ENCODE results near the gene LYZL4.

LYZL4 gene

GRCh38 chr3:42371776-42372175 is 38.6 kb downstream of the LYZL4 start:
- DNase-seq (ENCODE audit: low spot score), result no peak

DNA sequence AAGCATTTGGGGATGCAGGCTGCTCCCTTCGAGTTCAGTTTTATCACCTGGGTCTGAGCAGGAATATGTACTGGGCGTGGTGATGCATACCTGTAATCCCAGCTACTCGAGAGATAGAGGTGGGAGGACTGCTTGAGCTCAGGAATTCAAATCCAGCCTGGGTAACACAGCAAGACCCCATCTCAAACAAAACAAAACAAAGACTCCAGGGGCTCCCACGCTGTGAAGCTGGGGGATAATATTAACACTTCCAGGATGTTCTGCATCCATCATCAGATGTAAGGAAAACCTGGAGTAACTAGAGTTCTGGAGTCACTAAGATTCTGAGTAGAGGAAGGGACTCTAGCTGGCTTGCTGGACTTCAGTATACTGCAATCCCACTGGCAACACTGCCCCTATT is 40.6 kb downstream of the LYZL4 start:
- no peak for DNase-seq (ENCODE audit: low spot score)

GRCh38 chr3:42369304-42369703 is 41.1 kb downstream of the LYZL4 start:
- no peak for DNase-seq (ENCODE audit: low spot score)

DNA sequence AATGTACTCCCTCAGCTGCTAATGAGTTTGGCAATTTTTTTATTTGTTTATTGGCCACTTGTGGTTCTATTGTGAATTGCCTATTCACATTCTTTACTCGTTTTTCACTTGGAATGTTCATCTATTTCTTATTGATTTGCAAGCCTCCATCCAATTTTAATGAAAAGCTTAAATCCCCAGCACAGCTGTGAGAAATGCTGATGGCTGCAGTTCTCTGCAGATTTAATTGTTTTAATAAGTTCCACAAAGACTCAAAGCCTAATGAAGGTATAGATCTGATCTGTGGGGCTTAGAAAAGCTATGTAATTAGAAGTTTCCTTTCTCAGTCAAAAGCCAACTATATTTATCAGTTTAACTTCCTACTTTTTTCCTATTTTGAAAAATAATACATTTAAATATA is 41.5 kb downstream of the LYZL4 start:
- DNase-seq (ENCODE audit: low spot score), result no peak

- DNase-seq (ENCODE audit: low spot score), result no peak
These were observed 42.5 kb downstream of the LYZL4 start for GRCh38 chr3:42367903-42368302.

DNA sequence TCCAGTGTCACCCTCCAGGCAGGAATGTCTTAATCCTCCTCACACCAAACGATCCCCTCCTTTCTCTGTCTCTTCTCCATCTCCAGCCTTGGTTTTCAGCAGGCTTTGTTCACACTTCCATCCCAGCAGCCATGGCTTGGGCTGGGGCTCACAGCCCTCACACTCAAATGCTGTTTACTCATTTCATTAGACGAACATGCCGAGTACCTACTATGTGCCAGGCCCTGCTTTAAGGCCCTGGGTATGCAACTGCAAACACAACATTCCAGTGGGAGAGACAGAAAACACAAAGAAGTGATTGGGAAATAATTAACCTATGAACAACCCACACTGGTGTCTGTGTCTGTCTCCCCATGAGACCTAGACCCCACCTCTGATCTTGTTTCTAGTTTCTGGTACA is 43.9 kb downstream of the LYZL4 start:
- no peak for DNase-seq (ENCODE audit: low spot score)

- no peak for DNase-seq (ENCODE audit: low spot score)
These were observed 53.1 kb downstream of the LYZL4 start for GRCh38 chr3:42357335-42357734.

DNA sequence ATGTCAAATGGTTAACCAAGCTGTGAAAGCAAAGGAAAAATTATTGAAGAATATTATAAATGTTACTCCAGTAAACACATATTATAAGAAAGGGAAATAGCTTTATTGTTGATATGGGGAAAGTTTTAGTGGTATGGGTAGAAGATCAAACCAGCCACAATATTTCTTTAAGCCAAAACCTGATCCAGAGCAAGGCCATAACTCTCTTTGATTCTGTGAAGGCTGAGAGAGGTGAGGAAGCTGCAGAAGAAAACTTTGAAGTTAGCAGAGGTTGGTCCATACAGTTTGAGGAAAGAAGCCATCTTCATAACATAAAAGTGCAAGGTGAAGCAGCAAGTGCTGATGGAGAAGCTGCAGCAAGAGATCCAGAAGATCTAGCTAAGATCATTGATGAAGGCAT is 54.8 kb downstream of the LYZL4 start:
- no peak for DNase-seq (ENCODE audit: low spot score)

DNA sequence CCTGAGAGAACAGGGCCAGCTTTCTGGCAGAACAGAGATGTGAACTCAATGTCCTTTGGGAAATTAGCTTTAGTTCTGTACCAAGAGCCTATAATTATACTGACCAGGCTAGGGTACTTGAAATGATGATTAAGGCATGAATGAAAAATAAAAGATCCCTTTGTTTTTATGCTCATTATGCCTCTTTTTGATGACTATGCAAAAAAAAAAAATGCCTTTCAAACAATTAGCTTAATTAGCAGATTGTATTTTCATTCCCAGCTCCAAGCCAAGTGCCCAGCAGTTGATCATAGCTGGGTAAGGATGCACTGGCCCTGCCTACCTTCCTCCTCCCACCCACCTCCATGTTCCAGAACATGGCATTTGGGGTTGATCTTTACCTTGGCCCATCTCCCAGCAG is 56.8 kb downstream of the LYZL4 start:
- DNase-seq (ENCODE audit: low spot score), result no peak

- DNase-seq (ENCODE audit: low spot score), result no peak
These were observed 59.2 kb downstream of the LYZL4 start for GRCh38 chr3:42351207-42351606.

DNA sequence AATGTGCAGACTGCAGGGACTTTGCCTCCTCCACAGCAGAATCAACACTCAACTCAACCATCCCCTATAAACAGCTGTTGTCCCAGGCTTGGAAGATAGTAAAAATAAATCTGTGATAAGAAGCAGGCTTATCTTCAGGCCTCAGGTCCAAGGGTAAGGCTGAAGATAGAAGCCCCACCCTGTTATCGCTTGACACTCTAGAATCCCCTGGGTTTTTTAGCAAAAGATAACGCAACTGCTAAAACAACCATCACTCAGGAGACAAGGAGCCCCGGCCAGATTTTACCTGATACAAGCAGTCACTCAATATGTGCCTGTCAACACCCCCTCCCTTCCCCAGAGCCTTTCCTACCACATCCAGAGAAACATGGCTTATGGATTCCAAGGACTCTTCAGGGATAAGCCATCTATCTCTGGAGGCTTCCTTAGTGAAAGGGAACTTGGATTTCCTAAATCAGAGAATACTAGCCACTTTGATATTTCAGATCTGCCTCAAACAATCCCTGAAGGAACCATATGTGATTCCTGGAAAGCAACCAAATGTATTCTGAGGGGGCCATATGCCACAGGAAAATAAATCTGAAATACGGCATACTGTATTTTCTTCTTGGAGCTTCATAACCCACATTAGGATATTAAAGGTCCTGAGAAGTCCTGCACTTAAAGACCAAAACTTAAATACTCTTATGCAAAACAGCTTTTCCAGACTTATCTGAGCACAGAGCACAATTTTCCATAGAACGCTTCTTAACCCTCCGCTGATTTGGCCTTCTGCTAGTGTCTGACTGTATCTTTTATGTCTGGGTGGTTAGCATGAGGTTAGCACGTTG is 60.4 kb downstream of the LYZL4 start:
- no peak for DNase-seq (ENCODE audit: low spot score)

GRCh38 chr3:42347928-42348327 is 62.5 kb downstream of the LYZL4 start:
- DNase-seq (ENCODE audit: low spot score), result no peak
